ENCODE data around the gene ESF1. TPM values are rescaled to one million over a fixed set of nuclear protein-coding genes. Genes with fewer than 3 reads are reported as not detected.

Gene ESF1
- total RNA-seq, 1 experiment from 2014 or later = 36.9 TPM

DNA sequence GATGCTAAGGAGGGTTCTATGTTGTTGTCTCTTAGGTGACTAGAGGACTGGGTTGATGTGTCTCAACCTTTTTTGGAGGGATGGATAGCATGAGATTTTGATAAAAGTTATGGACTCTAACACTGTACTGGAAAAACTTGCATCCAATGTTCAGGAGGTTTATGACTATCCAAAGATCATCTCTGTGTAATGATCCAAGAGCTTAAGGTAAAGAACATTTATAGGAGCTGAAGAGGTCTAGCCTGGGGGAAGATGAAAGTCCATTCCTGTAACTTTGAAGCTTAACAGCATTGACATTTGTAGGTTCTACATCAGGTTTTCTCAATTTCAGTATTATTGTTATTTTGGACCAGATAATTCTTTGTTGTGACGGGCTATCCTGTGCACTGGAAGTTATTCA lies 48.9 kb downstream of the ESF1 start:
- no peak overlapping the region for H2BK15ac ChIP-seq (ENCODE audit: low read depth, low read length)
- H3K36me3 Mint-ChIP-seq (ENCODE audit: insufficient read depth in 1 of 3, low read depth in 3 of 3) = peaks cover 49 to 61% (median 61%) of the 10 kb centered on the region in 3 experiments
- no peak overlapping the region for H4K5ac ChIP-seq (ENCODE audit: insufficient read length, low read depth, low read length)
- TF ChIP-seq, protein P1, sequence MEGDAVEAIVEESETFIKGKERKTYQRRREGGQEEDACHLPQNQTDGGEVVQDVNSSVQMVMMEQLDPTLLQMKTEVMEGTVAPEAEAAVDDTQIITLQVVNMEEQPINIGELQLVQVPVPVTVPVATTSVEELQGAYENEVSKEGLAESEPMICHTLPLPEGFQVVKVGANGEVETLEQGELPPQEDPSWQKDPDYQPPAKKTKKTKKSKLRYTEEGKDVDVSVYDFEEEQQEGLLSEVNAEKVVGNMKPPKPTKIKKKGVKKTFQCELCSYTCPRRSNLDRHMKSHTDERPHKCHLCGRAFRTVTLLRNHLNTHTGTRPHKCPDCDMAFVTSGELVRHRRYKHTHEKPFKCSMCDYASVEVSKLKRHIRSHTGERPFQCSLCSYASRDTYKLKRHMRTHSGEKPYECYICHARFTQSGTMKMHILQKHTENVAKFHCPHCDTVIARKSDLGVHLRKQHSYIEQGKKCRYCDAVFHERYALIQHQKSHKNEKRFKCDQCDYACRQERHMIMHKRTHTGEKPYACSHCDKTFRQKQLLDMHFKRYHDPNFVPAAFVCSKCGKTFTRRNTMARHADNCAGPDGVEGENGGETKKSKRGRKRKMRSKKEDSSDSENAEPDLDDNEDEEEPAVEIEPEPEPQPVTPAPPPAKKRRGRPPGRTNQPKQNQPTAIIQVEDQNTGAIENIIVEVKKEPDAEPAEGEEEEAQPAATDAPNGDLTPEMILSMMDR (conservative IDR thresholded peaks at IDR 0.05) = no peak
- H4K91ac ChIP-seq (ENCODE audit: insufficient read length, low read depth, low read length) = no peak overlapping the region
- no peak overlapping the region for H3K27ac Mint-ChIP-seq
- no peak overlapping the region for H3K27ac ChIP-seq (ENCODE audit: insufficient read length, low read depth, low read length)
- no peak overlapping the region for H3K56ac ChIP-seq (ENCODE audit: insufficient read length, low read depth, low read length)
- H3T11ph ChIP-seq (ENCODE audit: low read length) = no peak overlapping the region
- no peak overlapping the region for H3K18ac ChIP-seq (ENCODE audit: insufficient read length, low read depth, low read length)
- no peak overlapping the region for H4K8ac ChIP-seq (replicated peaks; ENCODE audit: insufficient read length, low read depth, low read length)
- no peak for DNase-seq
- H3K23ac ChIP-seq (ENCODE audit: insufficient read length, low read depth, low read length) = no peak overlapping the region
- H3K79me1 ChIP-seq (ENCODE audit: insufficient read depth, low read depth, low read length, poor library complexity, severe bottlenecking) = no peaks in the 10 kb centered on the region
- H3K4me1 Mint-ChIP-seq = no peaks in the 10 kb centered on the region
- no peaks in the 10 kb centered on the region for H3K79me2 ChIP-seq (ENCODE audit: insufficient read depth, low read length)
- H3K4me1 ChIP-seq (ENCODE audit: insufficient read depth, low read length) = no peaks in the 10 kb centered on the region
- H3K4me3 Mint-ChIP-seq = no peak overlapping the region
- H3K23me2 ChIP-seq (ENCODE audit: insufficient read length, low read depth, low read length, poor library complexity, severe bottlenecking) = no peaks in the 10 kb centered on the region
- no peaks in the 10 kb centered on the region for H3K27me3 Mint-ChIP-seq (ENCODE audit: low read depth)
- no peak overlapping the region for H2BK120ac ChIP-seq (ENCODE audit: low read depth, low read length, poor library complexity, severe bottlenecking)
- no peaks in the 10 kb centered on the region for H4K20me1 ChIP-seq (ENCODE audit: control insufficient read depth, insufficient read depth, insufficient read length)
- WGBS (ENCODE audit: extremely low coverage, insufficient read length, low lambda C conversion rate) = no CpG with 5 or more reads among the region's 1 CpG
- H2AFZ ChIP-seq (ENCODE audit: low read length) = no peak overlapping the region
- no peak overlapping the region for H3K4ac ChIP-seq (ENCODE audit: low read depth, low read length)
- no peaks in the 10 kb centered on the region for H3K9me3 ChIP-seq (ENCODE audit: control insufficient read depth, low read depth, low read length)
- H3K4me2 ChIP-seq (ENCODE audit: insufficient read depth, insufficient read length, low read length) = no peak overlapping the region
- H3K9ac ChIP-seq (ENCODE audit: extremely low read depth, insufficient read length, low read length) = no peak overlapping the region
- no peak overlapping the region for H3K14ac ChIP-seq (ENCODE audit: insufficient read depth, low read length)
- peaks cover 6 to 7% of the 10 kb centered on the region in 2 experiments for H3K9me3 Mint-ChIP-seq
- H2BK5ac ChIP-seq (ENCODE audit: insufficient read length, low read length) = no peak overlapping the region
- H2AK5ac ChIP-seq (ENCODE audit: insufficient read length, low read length) = no peak overlapping the region
- H2BK20ac ChIP-seq (ENCODE audit: low read depth, low read length, poor library complexity, severe bottlenecking) = no peak overlapping the region
- no peaks in the 10 kb centered on the region for H3K27me3 ChIP-seq (ENCODE audit: insufficient read depth, low read length)
- H2BK12ac ChIP-seq (ENCODE audit: insufficient read length, low read depth, low read length) = no peak overlapping the region

Data from H9 (cell line).